K562 (cell line): ENCODE results near the gene NUCKS1. TPM values are rescaled to one million over a fixed set of nuclear protein-coding genes. Genes with fewer than 3 reads are reported as not detected.
A peak's percentile ranks its signal among the peaks of the same experiment; 100 is the strongest.

ENCODE experiments used
- ATF7 ChIP-seq: fragments of 450-650 bp; IDR thresholded peaks from 2 replicates; pipeline ENCODE4 v1.7.1; 2014; ENCODE audit warnings: mild to moderate bottlenecking, moderate library complexity
- BRD9 ChIP-seq: fragments of 450-650 bp; IDR thresholded peaks from 2 replicates; pipeline ENCODE4 v1.6.1; 2018; ENCODE audit warnings: low read depth; ENCODE audit not compliant: partially characterized antibody
- DMBX1 ChIP-seq: fragments of 250-450 bp; sonication (Bioruptor Pico); IDR thresholded peaks from 2 replicates; pipeline ENCODE4 v1.8.0; 2022; ENCODE audit warnings: inconsistent platforms, mild to moderate bottlenecking, moderate library complexity, borderline replicate concordance
- EZH2 ChIP-seq: IDR thresholded peaks from 2 replicates; pipeline ENCODE4 v1.6.1; 2012; ENCODE audit warnings: low read depth, mild to moderate bottlenecking, inconsistent platforms, low read length, borderline replicate concordance
- HNRNPH1 ChIP-seq: fragments of 200-400 bp; formaldehyde crosslinking; optimal IDR thresholded peaks from 2 replicates; pipeline ENCODE3; 2017; ENCODE audit warnings: low read depth, mild to moderate bottlenecking, low read length, moderate library complexity
- MYNN ChIP-seq, 2 experiments: sonication (generic); formaldehyde crosslinking in 1 of 2; IDR thresholded peaks; 2 replicates each; pipeline versions ENCODE4 v1.5.0 to v1.6.1; 2016 to 2020; ENCODE audit warnings: antibody characterized with exemption in 1 of 2, missing genetic modification reagents in 1 of 2
- NR2C1 ChIP-seq, 2 experiments: fragments of 450-650 bp; IDR thresholded peaks; 2 replicates each; pipeline ENCODE4 v1.6.1; 2017; ENCODE audit warnings: mild to moderate bottlenecking in 2 of 2, antibody characterized with exemption in 1 of 2, inconsistent platforms in 1 of 2, missing compliant biosample characterization in 1 of 2, missing genetic modification characterization in 1 of 2
- PCBP2 ChIP-seq: fragments of 200-400 bp; formaldehyde crosslinking; IDR thresholded peaks from 2 replicates; pipeline ENCODE4 v1.6.1; 2018; ENCODE audit warnings: low read length, low read depth, mild to moderate bottlenecking, moderate library complexity; ENCODE audit not compliant: poor library complexity, severe bottlenecking
- PURB ChIP-seq: sonication (generic); formaldehyde crosslinking; IDR thresholded peaks from 2 replicates; pipeline ENCODE4 v1.9.0; 2021; ENCODE audit warnings: low read depth, mild to moderate bottlenecking, missing genetic modification reagents
- RBM14 ChIP-seq: fragments of 200-400 bp; formaldehyde crosslinking; IDR thresholded peaks from 2 replicates; pipeline ENCODE4 v1.6.1; 2018; ENCODE audit warnings: low read depth, mild to moderate bottlenecking, low read length, moderate library complexity, borderline replicate concordance; ENCODE audit not compliant: insufficient read depth
- SMAD1 ChIP-seq: fragments of 150-350 bp; IDR thresholded peaks from 2 replicates; pipeline ENCODE4 v1.6.1; 2014; ENCODE audit warnings: low read length, low read depth; ENCODE audit not compliant: partially characterized antibody
- TARDBP ChIP-seq: fragments of 450-650 bp; IDR thresholded peaks from 2 replicates; pipeline ENCODE4 v1.6.1; 2016
- ZC3H4 ChIP-seq: sonication (generic); formaldehyde crosslinking; IDR thresholded peaks from 2 replicates; pipeline ENCODE4 v1.9.0; 2021; ENCODE audit warnings: missing genetic modification reagents, borderline replicate concordance
- ZNF165 ChIP-seq: fragments of 250-450 bp; sonication (Bioruptor Pico); IDR thresholded peaks from 2 replicates; pipeline ENCODE4 v1.4.0; 2020; ENCODE audit warnings: borderline replicate concordance
- ZNF239 ChIP-seq: fragments of 250-450 bp; sonication (Bioruptor Pico); IDR thresholded peaks from 2 replicates; pipeline ENCODE4 v1.4.0; 2020; ENCODE audit warnings: mild to moderate bottlenecking
- ZNF280A ChIP-seq: fragments of 450-650 bp; IDR thresholded peaks from 2 replicates; pipeline ENCODE4 v1.6.1; 2018; ENCODE audit warnings: mild to moderate bottlenecking, low read depth; ENCODE audit not compliant: partially characterized antibody
- ZNF41 ChIP-seq: fragments of 250-450 bp; sonication (Bioruptor Pico); conservative IDR thresholded peaks from 2 replicates; pipeline ENCODE4 v1.4.0; 2020; ENCODE audit warnings: mild to moderate bottlenecking
- ZNF431 ChIP-seq: sonication (generic); formaldehyde crosslinking; IDR thresholded peaks from 2 replicates; pipeline ENCODE4 v1.8.0; 2022; ENCODE audit warnings: mild to moderate bottlenecking, missing genetic modification reagents
- ZNF445 ChIP-seq: fragments of 250-450 bp; sonication (Bioruptor Pico); IDR thresholded peaks from 2 replicates; pipeline ENCODE4 v1.4.0; 2020; ENCODE audit warnings: low read depth, mild to moderate bottlenecking, moderate library complexity
- ZNF699 ChIP-seq: fragments of 250-450 bp; sonication (Bioruptor Pico); IDR thresholded peaks from 2 replicates; pipeline ENCODE4 v1.8.0; 2021; ENCODE audit warnings: mild to moderate bottlenecking, moderate library complexity; ENCODE audit not compliant: insufficient replicate concordance
- polyA plus RNA-seq, 8 experiments: library from polyadenylated mRNA; depleted of rRNA in 4 of 8; stranded (reverse) in 5 of 8; unstranded in 3 of 8; fragments of >200 nt; fragmentation: Nextera tagmentation in 2 of 8; fragmentation: Illumina TruSeq in 1 of 8; extraction: Ambion mirVana in 2 of 8; extraction: Trizol in 1 of 8; gene quantifications; 2 replicates each; pipeline versions ENCODE4 v1.2.1 to v1.2.3, GENCODE V29; 2011 to 2014; ENCODE audit warnings: inconsistent platforms in 1 of 8, missing spikeins in 1 of 8
- total RNA-seq, 7 experiments: library from RNA; depleted of rRNA in 6 of 7; stranded (reverse); fragments of >200 nt in 6 of 7; fragmentation: Illumina TruSeq in 2 of 7; extraction: Trizol in 2 of 7; gene quantifications; 2 replicates each; pipeline versions ENCODE4 v1.2.1 to v1.2.3, GENCODE V29; 2011 to 2021; ENCODE audit warnings: low replicate concordance in 1 of 7
- TF ChIP-seq, protein P1 (sequence below): sonication (generic); formaldehyde crosslinking; IDR thresholded peaks from 2 replicates; pipeline ENCODE4 v1.8.0; 2022; ENCODE audit warnings: missing genetic modification reagents, mild to moderate bottlenecking, moderate library complexity, borderline replicate concordance
- TF ChIP-seq, protein P2 (sequence below): sonication (generic); formaldehyde crosslinking; IDR thresholded peaks from 2 replicates; pipeline ENCODE4 v1.8.0; 2022; ENCODE audit warnings: missing genetic modification reagents, mild to moderate bottlenecking, borderline replicate concordance

Gene NUCKS1
- total and polyA plus RNA-seq, 9 of the 15 experiments (the other 6 are each of a cell fraction or from before 2014, with no cell fraction given): 66.7 to 244 (median 149) TPM

DNA sequence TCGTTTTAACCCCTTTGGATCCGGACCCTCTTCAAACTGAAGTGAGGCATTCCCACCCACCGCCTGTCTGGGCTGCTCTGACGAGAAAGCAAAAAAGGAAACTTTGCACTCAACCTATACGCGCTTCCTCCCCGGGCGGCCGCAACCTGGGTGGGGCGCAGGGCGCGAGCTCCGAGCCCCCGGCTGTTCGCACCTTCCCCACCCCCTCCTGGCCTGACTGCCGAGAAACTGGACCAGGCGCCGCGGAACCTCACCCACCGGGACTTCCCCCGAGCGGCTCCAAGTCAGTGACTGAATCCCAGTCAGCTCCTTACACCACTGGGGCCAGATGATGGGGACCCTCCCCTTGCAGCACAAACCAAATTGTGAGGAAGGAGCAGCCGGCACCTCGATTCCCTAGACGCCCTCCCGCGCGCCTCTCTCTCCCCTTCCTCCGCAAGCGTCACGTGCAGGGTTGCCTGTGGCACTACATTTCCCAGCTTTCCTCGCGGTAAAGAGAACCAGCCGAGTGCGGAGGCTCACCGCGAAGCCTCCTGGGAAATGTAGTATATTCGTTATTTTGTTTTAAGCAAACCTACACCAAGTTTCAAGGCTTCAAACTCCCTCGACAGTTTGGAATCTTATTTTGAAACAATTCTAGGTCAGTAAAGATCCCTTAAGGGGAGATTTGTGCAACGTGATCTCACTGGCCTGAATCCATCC lies 25.2 kb upstream of the NUCKS1 start, which contains the start of gene RAB29 (continued):
- TF ChIP-seq, protein P1, sequence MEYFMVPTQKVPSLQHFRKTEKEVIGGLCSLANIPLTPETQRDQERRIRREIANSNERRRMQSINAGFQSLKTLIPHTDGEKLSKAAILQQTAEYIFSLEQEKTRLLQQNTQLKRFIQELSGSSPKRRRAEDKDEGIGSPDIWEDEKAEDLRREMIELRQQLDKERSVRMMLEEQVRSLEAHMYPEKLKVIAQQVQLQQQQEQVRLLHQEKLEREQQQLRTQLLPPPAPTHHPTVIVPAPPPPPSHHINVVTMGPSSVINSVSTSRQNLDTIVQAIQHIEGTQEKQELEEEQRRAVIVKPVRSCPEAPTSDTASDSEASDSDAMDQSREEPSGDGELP (CRISPR knock-in tag): peak; percentile 79
- TF ChIP-seq SMAD1: no peak
- no peak for TF ChIP-seq HNRNPH1
- no peak for TF ChIP-seq ZNF239 (CRISPR knock-in tag)
- TF ChIP-seq EZH2: no peak
- no peak for TF ChIP-seq PCBP2
- TF ChIP-seq NR2C1 (IDR thresholded peaks at IDR 0.05): no peak
- peak; percentile 62 for TF ChIP-seq NR2C1 (tag; IDR thresholded peaks at IDR 0.05)
- TF ChIP-seq ZNF165 (CRISPR knock-in tag): no peak
- TF ChIP-seq DMBX1: peak; percentile 49; the same call in 1 of the 2 replicates
- no peak for TF ChIP-seq ZC3H4 (CRISPR knock-in tag)
- no peak for TF ChIP-seq BRD9
- TF ChIP-seq MYNN (IDR thresholded peaks at IDR 0.05): 0 out of 2 replicates have a peak, but pooled peaks have one; percentile 22
- no peak for TF ChIP-seq MYNN (CRISPR knock-in tag; IDR thresholded peaks at IDR 0.05)
- no peak for TF ChIP-seq ZNF699 (CRISPR knock-in tag)
- no peak for TF ChIP-seq ZNF280A
- no peak for TF ChIP-seq ZNF445
- TF ChIP-seq TARDBP: 0 out of 2 replicates have a peak, but pooled peaks have one; percentile 38
- TF ChIP-seq ATF7: peak; percentile 54
- no peak for TF ChIP-seq PURB (CRISPR knock-in tag)
- TF ChIP-seq ZNF41 (CRISPR knock-in tag): 0 out of 2 replicates have a peak, but pooled peaks have one; percentile 16
- 0 out of 2 replicates have a peak, but pooled peaks have one; percentile 11 for TF ChIP-seq ZNF431 (CRISPR knock-in tag)
- no peak for TF ChIP-seq RBM14
- TF ChIP-seq, protein P2, sequence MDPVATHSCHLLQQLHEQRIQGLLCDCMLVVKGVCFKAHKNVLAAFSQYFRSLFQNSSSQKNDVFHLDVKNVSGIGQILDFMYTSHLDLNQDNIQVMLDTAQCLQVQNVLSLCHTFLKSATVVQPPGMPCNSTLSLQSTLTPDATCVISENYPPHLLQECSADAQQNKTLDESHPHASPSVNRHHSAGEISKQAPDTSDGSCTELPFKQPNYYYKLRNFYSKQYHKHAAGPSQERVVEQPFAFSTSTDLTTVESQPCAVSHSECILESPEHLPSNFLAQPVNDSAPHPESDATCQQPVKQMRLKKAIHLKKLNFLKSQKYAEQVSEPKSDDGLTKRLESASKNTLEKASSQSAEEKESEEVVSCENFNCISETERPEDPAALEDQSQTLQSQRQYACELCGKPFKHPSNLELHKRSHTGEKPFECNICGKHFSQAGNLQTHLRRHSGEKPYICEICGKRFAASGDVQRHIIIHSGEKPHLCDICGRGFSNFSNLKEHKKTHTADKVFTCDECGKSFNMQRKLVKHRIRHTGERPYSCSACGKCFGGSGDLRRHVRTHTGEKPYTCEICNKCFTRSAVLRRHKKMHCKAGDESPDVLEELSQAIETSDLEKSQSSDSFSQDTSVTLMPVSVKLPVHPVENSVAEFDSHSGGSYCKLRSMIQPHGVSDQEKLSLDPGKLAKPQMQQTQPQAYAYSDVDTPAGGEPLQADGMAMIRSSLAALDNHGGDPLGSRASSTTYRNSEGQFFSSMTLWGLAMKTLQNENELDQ (CRISPR knock-in tag): no peak
